Left lobe of liver (tissue), 2 donors: Measurements from ENCODE around the gene DOCK1. TPM values are rescaled to one million over a fixed set of nuclear protein-coding genes. Genes with fewer than 3 reads are reported as not detected.

Source experiments
- ATAC-seq: fragments of 200-7000 bp; cut with Tn5 transposase; one replicate; pipeline ENCODE4 v1.9.1; 2020; ENCODE audit warnings: mild to moderate bottlenecking, moderate library complexity
- DNase-seq: peaks from one replicate; pipeline ENCODE4 v3.0.0-alpha.2; 2020; ENCODE audit warnings: low spot score
- total RNA-seq: library from RNA; stranded (reverse); gene quantifications from one replicate; pipeline ENCODE4 v1.2.1, GENCODE V29; 2021
- donor health status: DM: no; HTN: no; CAD: no; lungs with moderate emphysema.
- donor health status: DM: no; HTN: yes; CAD: no.

Gene DOCK1
- total RNA-seq, 1 donor from 2014 or later: 14.7 TPM

DNA sequence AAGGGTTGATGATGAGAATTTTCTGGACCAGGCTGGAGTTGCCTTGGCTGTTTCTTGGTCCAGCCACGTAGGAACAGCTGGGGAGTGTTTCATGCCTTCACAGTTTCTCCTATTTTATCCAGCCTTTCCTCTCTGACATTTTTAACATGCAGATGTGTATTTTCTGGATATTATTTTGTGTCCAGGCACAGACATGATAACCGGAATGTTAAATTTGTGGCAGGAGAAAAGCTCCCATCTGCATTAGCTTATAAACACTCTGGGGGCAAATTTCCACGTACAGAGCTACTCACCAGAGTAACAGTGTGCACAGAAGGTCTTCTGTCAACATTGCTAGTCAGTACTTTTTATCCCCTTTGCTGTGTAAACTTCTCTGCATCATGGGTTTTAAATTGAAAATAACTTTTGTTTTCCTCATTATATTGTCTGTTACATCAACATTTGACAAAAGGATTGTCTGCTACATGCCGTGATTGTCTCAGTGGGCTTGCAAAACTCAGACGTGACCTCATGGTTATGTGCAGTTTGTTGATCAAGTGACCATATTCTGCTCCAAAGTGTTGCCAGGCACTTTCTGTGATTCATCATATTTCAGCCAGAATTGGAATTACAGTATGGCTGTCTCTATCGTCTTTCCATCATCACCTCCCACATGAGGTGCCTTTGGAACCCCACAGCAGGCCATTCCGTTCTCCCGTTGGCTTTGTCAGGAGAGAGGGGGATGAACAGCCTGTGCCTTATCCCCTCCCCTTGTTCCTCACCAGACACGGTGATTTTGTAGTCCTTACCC lies 249.8 kb downstream of the DOCK1 start:
- ATAC-seq (no peak), DNase-seq (no peak)

DNA sequence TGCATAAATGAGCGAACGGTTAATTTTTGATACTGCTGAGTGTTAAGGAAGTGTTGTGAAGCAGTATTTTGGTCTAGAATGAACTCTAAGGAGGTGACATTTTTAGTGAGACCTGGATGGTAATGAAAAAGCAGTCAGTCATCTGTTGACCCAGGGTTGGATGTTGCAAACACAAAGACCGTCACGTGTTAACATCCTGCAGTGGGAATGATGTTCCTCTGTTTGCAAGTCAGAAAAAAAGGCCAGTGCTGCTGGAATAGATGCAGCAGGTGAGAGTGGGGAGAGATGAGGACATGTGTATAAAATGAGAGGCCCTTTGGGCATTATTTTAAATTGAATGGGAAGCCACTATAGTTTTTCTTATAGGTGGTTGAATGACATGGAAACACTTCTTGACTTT lies 251.9 kb downstream of the DOCK1 start:
- DNase-seq: no peak
- ATAC-seq: no peak

GRCh38 chr10:127157506-127158200 lies 252.4 kb downstream of the DOCK1 start:
- ATAC-seq (no peak), DNase-seq (no peak)

DNA sequence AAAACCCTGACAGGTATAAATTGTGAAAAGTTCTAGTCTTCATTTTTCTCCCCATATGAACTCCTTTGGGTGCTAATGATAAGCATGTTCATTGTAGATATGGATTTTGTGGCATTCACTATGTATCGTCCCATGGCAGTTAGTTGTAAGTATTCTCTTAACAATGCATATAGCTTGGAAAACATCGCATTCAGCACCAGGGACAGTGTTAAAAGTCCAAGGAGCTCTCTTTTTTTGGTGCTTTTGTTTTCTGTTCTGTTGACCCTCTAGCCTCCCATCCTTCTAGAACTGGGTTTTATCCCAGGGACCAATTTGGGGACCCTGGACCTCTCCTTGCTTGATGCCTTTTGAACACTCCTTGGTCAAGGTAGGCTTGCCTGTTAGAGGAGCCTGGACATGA lies 253.4 kb downstream of the DOCK1 start:
- ATAC-seq (no peak), DNase-seq (no peak)

GRCh38 chr10:127159648-127160245 lies 254.5 kb downstream of the DOCK1 start:
- no peak for DNase-seq
- no peak for ATAC-seq

DNA sequence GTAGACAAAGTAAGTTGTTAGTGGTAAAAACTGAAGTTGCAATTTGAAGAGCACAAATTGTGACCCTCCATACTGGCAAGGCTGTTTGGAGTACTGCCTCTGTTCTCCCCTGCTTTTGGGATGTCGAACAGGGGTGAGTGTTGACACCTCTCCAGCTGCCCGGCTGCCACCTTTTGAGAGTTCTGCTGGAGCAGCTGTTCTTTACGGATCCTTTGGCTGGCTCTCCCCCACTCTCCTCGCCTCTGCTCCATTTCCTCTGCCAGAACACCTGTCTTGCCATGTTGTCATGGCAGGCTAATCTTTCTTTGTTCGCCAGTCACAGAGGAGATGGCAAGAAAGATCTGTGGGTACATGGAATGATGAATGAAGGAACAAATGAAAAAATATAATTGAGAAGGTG lies 256.3 kb downstream of the DOCK1 start:
- ATAC-seq (no peak), DNase-seq (no peak)

- DNase-seq (no peak), ATAC-seq (no peak)
These were observed 257.6 kb downstream of the DOCK1 start for GRCh38 chr10:127162841-127163240.

DNA sequence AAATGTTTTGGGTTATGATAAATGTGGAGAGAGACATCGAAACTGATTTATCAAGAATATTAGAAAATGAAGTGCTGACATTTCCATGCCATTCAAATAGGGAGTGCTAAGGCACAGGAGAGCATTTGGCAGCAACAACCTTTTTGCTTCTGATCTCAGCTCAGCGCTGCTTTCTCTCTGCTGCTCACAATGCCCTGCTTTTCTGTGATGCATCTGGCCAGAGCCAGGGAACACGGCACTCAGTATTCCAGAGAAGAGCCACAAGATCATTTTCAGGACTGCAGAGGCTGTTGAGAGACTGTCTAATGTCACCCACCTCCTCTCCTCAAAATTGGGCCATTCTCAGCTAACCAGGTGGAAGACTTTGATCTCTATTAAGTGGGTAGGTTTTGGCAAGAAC lies 263.0 kb downstream of the DOCK1 start:
- no peak for ATAC-seq
- no peak for DNase-seq

- DNase-seq (no peak), ATAC-seq (no peak)
These were observed 269.6 kb downstream of the DOCK1 start for GRCh38 chr10:127174866-127175265.

DNA sequence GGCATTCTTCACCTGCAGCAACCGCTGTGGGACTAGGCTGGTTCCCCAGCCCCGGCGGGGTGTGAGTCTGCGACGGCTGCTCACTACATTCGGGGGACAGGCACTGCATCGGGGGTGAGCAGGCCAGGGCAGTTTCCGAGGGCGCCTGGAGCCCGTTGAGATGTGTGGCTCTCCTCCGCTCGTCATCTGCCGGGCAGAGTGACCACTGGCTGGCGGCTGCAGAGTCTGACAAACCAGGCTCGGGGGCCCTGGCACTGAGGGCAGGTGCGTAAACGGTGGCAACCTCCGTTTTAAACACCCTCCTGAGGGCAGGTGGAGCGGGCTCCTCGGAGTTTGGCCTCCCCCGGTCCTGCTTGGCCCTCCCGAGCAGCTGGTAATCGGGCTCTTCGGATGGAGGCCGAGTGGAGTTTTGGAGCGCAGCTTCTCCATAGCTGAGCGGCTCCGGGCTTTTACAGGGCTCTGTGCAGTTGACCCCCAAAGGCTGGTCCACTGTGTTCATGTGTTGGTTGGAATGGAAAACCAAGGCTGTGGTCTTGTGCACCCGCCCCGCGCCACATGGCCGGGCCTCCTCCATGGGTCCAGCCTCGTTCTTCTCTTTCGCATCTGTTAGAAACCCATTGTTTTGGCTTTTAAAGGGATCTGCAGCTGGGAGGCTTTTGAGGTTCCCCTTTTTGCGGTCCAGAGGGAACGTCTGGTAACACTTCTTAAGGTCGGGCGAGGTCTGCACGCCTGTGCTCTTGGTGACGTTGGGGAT lies 270.3 kb downstream of the DOCK1 start:
- no peak for ATAC-seq

GRCh38 chr10:127176649-127177048 lies 271.4 kb downstream of the DOCK1 start:
- DNase-seq (no peak), ATAC-seq (no peak)

More for the DNA sequence above, 270.3 kb downstream of the DOCK1 start:
- DNase-seq: no peak

GRCh38 chr10:127179612-127180250 lies 274.5 kb downstream of the DOCK1 start:
- ATAC-seq (no peak), DNase-seq (no peak)

DNA sequence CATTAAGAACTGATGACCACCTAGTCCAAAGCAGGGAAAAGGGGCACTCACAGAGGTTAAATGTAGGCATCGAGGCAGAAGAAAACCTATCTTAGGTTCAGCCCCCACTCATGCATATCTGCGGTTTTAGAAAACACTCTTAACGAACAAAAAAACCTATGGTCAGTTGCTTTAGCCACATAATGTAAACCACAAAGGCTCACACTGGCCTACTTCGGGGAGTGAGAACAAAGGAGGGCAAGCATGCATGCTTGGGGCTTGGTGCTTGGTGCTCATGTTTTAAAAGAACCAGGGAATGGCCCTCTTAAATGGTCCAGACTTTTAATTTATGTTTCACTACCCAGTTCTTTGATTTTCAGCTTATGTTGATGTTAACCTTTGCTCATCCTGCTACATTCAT lies 276.9 kb downstream of the DOCK1 start:
- DNase-seq: no peak

GRCh38 chr10:127184582-127184981 lies 279.4 kb downstream of the DOCK1 start:
- DNase-seq (no peak), ATAC-seq (no peak)

More for the DNA sequence above, 276.9 kb downstream of the DOCK1 start:
- ATAC-seq: no peak

GRCh38 chr10:127186813-127187212 lies 281.6 kb downstream of the DOCK1 start:
- DNase-seq (no peak), ATAC-seq (no peak)

- no peak for DNase-seq
- no peak for ATAC-seq
These were observed 284.0 kb downstream of the DOCK1 start for GRCh38 chr10:127189226-127189625.

DNA sequence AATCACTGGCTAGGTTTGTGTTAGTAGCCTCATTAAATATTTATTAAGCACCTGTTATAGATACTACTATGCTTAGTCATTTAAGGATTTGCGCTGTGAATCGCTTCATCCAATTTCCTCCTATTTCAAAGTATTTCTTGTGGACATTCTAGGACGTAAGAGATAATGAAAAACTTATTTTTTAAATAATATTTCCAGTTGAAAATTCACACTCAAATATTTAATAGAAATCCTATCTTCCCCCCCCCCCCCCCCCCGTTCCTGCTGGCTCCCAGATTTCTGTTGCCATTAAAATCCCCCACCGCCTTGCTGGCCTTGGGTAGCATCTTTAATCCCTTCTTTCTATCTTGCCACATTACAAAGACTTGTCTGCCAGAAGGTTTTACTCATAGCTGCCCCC lies 285.2 kb downstream of the DOCK1 start:
- DNase-seq (no peak), ATAC-seq (no peak)

DNA sequence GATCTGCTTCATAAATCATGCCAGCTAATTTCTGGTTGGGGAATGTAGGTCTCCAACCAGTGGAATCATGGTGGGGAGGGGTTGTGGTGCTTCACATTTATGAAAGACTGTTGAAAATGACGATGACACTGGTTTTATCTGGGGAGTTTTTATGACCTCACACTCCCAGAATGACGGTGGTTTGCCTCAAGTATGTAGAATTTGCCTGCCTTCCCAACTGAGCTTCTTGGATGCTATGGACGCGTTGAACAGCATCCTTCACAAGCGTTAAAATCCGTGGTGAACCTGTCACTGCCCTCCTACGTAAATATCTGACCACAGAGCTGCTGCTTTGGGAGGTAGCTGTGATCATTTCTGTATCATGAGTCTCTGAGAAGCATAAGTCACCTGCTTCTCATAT lies 287.9 kb downstream of the DOCK1 start:
- ATAC-seq (no peak), DNase-seq (no peak)

DNA sequence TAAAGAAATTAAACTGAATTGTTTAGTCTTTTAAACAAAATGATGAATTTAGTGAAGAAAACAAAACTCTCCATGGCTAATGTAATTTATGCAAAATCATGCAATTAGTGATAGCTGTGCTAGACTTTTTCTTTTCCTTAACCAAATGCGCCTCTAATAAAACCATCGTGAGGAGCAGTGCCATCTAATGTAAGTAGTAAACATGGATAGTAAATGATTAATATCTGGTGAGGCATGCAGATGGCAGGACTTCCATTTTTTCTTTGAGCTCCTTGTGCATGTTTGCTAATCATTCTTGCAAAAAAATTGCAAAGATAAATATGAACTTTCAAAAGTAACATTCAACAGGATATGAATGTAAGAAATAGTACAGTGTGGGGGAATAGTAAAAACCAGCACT lies 288.9 kb downstream of the DOCK1 start:
- ATAC-seq (no peak), DNase-seq (no peak)

DNA sequence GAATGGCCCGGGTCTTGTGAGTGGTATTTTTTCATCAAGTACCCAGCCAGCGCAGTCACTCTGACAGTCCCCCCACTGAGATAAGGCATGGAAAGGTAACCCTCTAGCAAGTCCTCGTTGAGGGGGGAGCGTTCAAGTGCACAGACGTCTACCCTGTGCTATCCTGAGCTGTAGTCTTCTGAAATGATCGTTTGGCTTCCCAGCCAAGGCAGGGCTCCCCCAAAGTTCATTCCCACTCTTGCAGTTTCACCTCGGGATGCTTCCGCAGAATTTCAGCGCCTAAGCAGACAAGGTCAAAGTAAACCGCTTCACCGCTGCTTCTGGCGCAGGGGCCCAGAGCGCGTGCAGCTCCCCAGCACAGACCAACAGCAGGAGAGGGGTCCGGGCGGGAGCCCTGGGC lies 289.4 kb downstream of the DOCK1 start:
- ATAC-seq (no peak), DNase-seq (no peak)

GRCh38 chr10:127195041-127195506 lies 289.8 kb downstream of the DOCK1 start:
- ATAC-seq: peak; percentile 61
- DNase-seq: no peak
